OCI-LY7 (cell line): ENCODE data around the gene DIPK1A. TPM values are rescaled to one million over a fixed set of nuclear protein-coding genes. Genes with fewer than 3 reads are reported as not detected.

Experiments
- BruUV-seq: library from RNA; stranded (reverse); fragments of 400-500 nt; replicated peaks from 2 replicates; lab custom pipeline; 2021; lab: Mats Ljungman, UMichigan
- CTCF ChIA-PET: fragments of 300-600 bp; sonication (Branson Sonifier 250); formaldehyde crosslinking; loops from one replicate; lab custom pipeline; 2022; ENCODE audit warnings: antibody characterized with exemption; ENCODE audit not compliant: unreplicated experiment; lab: Charles Lee
- POLR2A ChIA-PET: fragments of 300-600 bp; sonication (Branson Sonifier 250); formaldehyde crosslinking; loops from one replicate; lab custom pipeline; 2022; ENCODE audit warnings: antibody characterized with exemption; lab: Charles Lee
- DNase-seq: peaks from one replicate; pipeline ENCODE4 v3.0.0-alpha.2; 2015; ENCODE audit warnings: low spot score
- H2AFZ ChIP-seq: fragments of 200-600 bp; sonication (generic), shearing (Covaris generic); 2 replicates; pipeline ENCODE4 v1.6.1; 2014; ENCODE audit warnings: mild to moderate bottlenecking, antibody characterized with exemption, low read length, moderate library complexity
- H3K27ac ChIP-seq: fragments of 200-600 bp; sonication (generic); 2 replicates; pipeline ENCODE4 v1.5.1; 2014; ENCODE audit warnings: mixed run types, low read depth, mild to moderate bottlenecking, moderate library complexity, low read length, inconsistent platforms; ENCODE audit not compliant: poor library complexity, severe bottlenecking
- H3K36me3 ChIP-seq: fragments of 200-600 bp; sonication (generic); 2 replicates; pipeline ENCODE4 v1.6.1; 2014; ENCODE audit warnings: mild to moderate bottlenecking, antibody characterized with exemption, low read length, moderate library complexity, mixed read lengths; ENCODE audit not compliant: insufficient read depth
- H3K4me1 ChIP-seq: fragments of 200-600 bp; sonication (generic); 2 replicates; pipeline ENCODE4 v1.5.1; 2014; ENCODE audit warnings: mild to moderate bottlenecking, low read length; ENCODE audit not compliant: insufficient read depth, poor library complexity, severe bottlenecking
- H3K4me2 ChIP-seq: fragments of 200-600 bp; sonication (generic); 2 replicates; pipeline ENCODE4 v1.6.1; 2014; ENCODE audit warnings: mild to moderate bottlenecking, low read length
- H3K4me3 ChIP-seq: fragments of 200-600 bp; sonication (generic); 2 replicates; pipeline ENCODE4 v1.5.1; 2014; ENCODE audit warnings: mild to moderate bottlenecking, low read depth, low read length; ENCODE audit not compliant: poor library complexity, severe bottlenecking
- H3K79me2 ChIP-seq: fragments of 200-600 bp; sonication (generic); 2 replicates; pipeline ENCODE4 v1.6.1; 2016; ENCODE audit warnings: low read depth, mild to moderate bottlenecking, low read length, moderate library complexity, mixed read lengths; ENCODE audit not compliant: insufficient read depth
- H3K9me2 ChIP-seq: fragments of 200-600 bp; sonication (generic); 2 replicates; pipeline ENCODE4 v1.6.1; 2016; ENCODE audit warnings: mild to moderate bottlenecking, low read length, mixed read lengths; ENCODE audit not compliant: insufficient read depth
- H3K9me3 ChIP-seq: fragments of 200-600 bp; sonication (generic); 2 replicates; pipeline ENCODE4 v1.6.1; 2014; ENCODE audit warnings: mild to moderate bottlenecking, mixed run types, low read length, mixed read lengths
- H4K20me1 ChIP-seq: fragments of 200-600 bp; sonication (generic); 2 replicates; pipeline ENCODE4 v1.6.1; 2014; ENCODE audit warnings: mild to moderate bottlenecking, antibody characterized with exemption, low read length, moderate library complexity, mixed read lengths; ENCODE audit not compliant: insufficient read depth
- EZH2phosphoT487 ChIP-seq: fragments of 200-600 bp; sonication (generic); IDR thresholded peaks from 2 replicates; pipeline ENCODE4 v1.6.1; 2018; ENCODE audit warnings: low read depth, borderline replicate concordance, mild to moderate bottlenecking, mixed run types, antibody characterized with exemption, low read length, moderate library complexity, mixed read lengths
- intact Hi-C: fragments of 100-400 bp; cut with micrococcal nuclease; formaldehyde crosslinking; loops from one replicate; pipeline ENCODE4 v1.10.0; 2022; ENCODE audit not compliant: unreplicated experiment
- total RNA-seq, 2 experiments: library from RNA; depleted of rRNA in 1 of 2; stranded (reverse); fragments of >200 nt in 1 of 2; shearing (Covaris generic) in 1 of 2; gene quantifications; 2 replicates each; pipeline ENCODE4 v1.2.3, GENCODE V29; 2014 to 2022
- TF ChIP-seq, protein P1 (sequence below): fragments of 200-600 bp; sonication (generic); conservative IDR thresholded peaks from 2 replicates; pipeline ENCODE4 v1.5.1; 2014; ENCODE audit warnings: mild to moderate bottlenecking, antibody characterized with exemption, low read length, moderate library complexity, mixed read lengths

The DIPK1A gene
- total RNA-seq, 2 experiments from 2014 or later = 13.0 to 25.4 TPM

- Histone ChIP-seq H3K79me2 (peaks cover 81% of the 10 kb centered on the region), H4K20me1 (no peaks in the 10 kb centered on the region), H2AFZ (no peak overlapping the region; the same call in 1 of the 2 replicates), H3K9me3 (peaks cover 26% of the 10 kb centered on the region), H3K4me3 (peak overlapping the region; percentile 54), H3K9me2 (no peaks in the 10 kb centered on the region), H3K4me2 (peak overlapping the region; percentile 70), H3K36me3 (peaks cover 49% of the 10 kb centered on the region), H3K27ac (peak overlapping the region; percentile 86), H3K4me1 (peaks cover 40% of the 10 kb centered on the region)
- BruUV-seq = no TSS peak
- intact Hi-C loops = no loop called here
- ChIA-PET POLR2A (interaction anchor here (0.5 to 4.4 kb wide), 20 partner anchors 9 to 759 kb away, joined by 3 to 31 read pairs (median 4); no protein-coding TSS in a partner anchor), CTCF (interaction anchor here (0.9 to 1.2 kb wide), 3 partner anchors 8 to 98 kb away, joined by 3 to 4 read pairs (median 3); no protein-coding TSS in a partner anchor)
- no peak for TF ChIP-seq EZH2phosphoT487
- TF ChIP-seq, protein P1, sequence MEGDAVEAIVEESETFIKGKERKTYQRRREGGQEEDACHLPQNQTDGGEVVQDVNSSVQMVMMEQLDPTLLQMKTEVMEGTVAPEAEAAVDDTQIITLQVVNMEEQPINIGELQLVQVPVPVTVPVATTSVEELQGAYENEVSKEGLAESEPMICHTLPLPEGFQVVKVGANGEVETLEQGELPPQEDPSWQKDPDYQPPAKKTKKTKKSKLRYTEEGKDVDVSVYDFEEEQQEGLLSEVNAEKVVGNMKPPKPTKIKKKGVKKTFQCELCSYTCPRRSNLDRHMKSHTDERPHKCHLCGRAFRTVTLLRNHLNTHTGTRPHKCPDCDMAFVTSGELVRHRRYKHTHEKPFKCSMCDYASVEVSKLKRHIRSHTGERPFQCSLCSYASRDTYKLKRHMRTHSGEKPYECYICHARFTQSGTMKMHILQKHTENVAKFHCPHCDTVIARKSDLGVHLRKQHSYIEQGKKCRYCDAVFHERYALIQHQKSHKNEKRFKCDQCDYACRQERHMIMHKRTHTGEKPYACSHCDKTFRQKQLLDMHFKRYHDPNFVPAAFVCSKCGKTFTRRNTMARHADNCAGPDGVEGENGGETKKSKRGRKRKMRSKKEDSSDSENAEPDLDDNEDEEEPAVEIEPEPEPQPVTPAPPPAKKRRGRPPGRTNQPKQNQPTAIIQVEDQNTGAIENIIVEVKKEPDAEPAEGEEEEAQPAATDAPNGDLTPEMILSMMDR = no peak
- DNase-seq = peak; percentile 74
These were observed 84.1 kb downstream of the DIPK1A start for GRCh38 chr1:92877081-92877711.

DNA sequence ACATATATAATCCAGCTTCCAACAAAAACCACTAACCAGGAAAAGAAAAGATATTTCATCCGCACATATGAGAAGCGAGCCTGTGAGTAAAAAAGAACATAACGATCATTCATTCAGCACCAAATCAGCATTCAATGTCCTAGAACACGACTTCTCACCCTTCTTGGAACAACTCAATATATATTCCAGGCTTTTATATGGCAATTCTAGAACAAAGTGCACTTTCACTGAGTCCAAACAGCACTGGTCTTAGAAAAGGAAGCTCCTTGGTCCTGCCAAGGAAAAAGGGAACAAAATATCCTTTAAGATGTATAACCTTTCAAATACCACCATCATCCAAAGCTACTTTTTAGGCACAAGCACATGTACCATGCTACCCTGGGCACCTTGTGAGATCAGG lies 84.9 kb downstream of the DIPK1A start:
- Histone ChIP-seq H3K4me3 (no peak overlapping the region), H3K36me3 (peaks cover 53% of the 10 kb centered on the region), H4K20me1 (no peaks in the 10 kb centered on the region), H3K27ac (peak overlapping the region; percentile 86), H3K9me3 (peaks cover 25% of the 10 kb centered on the region), H3K4me2 (peak overlapping the region; percentile 70), H3K79me2 (peaks cover 73% of the 10 kb centered on the region), H2AFZ (no peak overlapping the region), H3K9me2 (no peaks in the 10 kb centered on the region), H3K4me1 (peaks cover 40% of the 10 kb centered on the region)
- DNase-seq = no peak
- ChIA-PET POLR2A (interaction anchor here (1.0 to 4.4 kb wide), 13 partner anchors 8 to 202 kb away, joined by 3 to 31 read pairs (median 5); no protein-coding TSS in a partner anchor), CTCF (interaction anchor here (1.2 kb wide), 1 partner anchor 99 kb away, joined by 4 read pairs; no protein-coding TSS in a partner anchor)
- no TSS peak for BruUV-seq
- intact Hi-C loops = no loop called here
- no peak for TF ChIP-seq EZH2phosphoT487
- TF ChIP-seq, protein P1 = no peak

DNA sequence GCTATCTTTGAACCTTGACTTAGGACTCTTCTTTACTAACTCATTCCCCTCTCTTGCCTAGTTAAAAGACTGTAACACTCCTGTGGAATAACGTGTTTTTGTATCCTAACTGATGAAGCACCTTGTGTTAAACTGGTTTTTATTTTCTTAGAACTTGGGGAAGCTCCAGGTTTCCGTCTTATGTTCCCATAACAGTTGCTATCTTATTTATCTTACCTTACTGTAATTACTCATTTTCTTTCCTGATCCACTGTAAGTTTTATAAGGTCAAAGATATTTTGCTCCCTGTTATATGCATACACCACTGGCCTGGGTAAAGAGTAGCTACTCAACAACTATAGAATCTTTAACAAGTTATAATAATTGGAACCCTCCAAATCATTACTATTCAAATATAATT lies 86.3 kb downstream of the DIPK1A start:
- BruUV-seq = no TSS peak
- no peak for DNase-seq
- no peak overlapping the region for H3K4me3 ChIP-seq
- no peaks in the 10 kb centered on the region for H4K20me1 ChIP-seq
- TF ChIP-seq EZH2phosphoT487 = no peak
- TF ChIP-seq, protein P1 = no peak
- POLR2A ChIA-PET = interaction anchor here (0.7 to 1.8 kb wide), 4 partner anchors 9 to 85 kb away, joined by 3 to 6 read pairs (median 5); no protein-coding TSS in a partner anchor
- H3K27ac ChIP-seq = no peak overlapping the region
- intact Hi-C loops = no loop called here
- CTCF ChIA-PET = no interaction called here
- no peak overlapping the region for H2AFZ ChIP-seq
- peaks cover 22% of the 10 kb centered on the region for H3K9me3 ChIP-seq
- peaks cover 38% of the 10 kb centered on the region for H3K4me1 ChIP-seq
- H3K79me2 ChIP-seq = peaks cover 60% of the 10 kb centered on the region
- peaks cover 55% of the 10 kb centered on the region for H3K36me3 ChIP-seq
- no peaks in the 10 kb centered on the region for H3K9me2 ChIP-seq
- no peak overlapping the region for H3K4me2 ChIP-seq
